HL-60 (cell line): ENCODE data around the gene NEDD8.

Source experiments
- DNase-seq, 2 experiments: peaks; one replicate each; pipeline ENCODE4 v3.0.0-alpha.2; 2010 to 2020; ENCODE audit warnings: low read depth in 1 of 2, low spot score in 1 of 2
- H3K27ac ChIP-seq: fragments of 250-450 bp; sonication (Bioruptor Pico); replicated peaks from 2 replicates; pipeline ENCODE4 v1.5.1; 2020; ENCODE audit warnings: mild to moderate bottlenecking, moderate library complexity
- H3K27me3 ChIP-seq: fragments of 250-450 bp; sonication (Bioruptor Pico); 2 replicates; pipeline ENCODE4 v1.5.1; 2021; ENCODE audit warnings: mild to moderate bottlenecking, moderate library complexity; ENCODE audit not compliant: insufficient read depth, poor library complexity, severe bottlenecking
- H3K4me3 ChIP-seq: replicated peaks from 2 replicates; pipeline ENCODE4 v1.5.1; 2011; ENCODE audit warnings: mild to moderate bottlenecking, control low read depth, low read length; ENCODE audit not compliant: insufficient read depth
- GABPA ChIP-seq: IDR thresholded peaks from 2 replicates; pipeline ENCODE4 v1.6.1; 2012; ENCODE audit warnings: low read depth
- POLR2AphosphoS5 ChIP-seq: IDR thresholded peaks from 2 replicates; pipeline ENCODE4 v1.6.1; 2012; ENCODE audit warnings: low read depth
- REST ChIP-seq: IDR thresholded peaks from 2 replicates; pipeline ENCODE4 v1.6.1; 2012; ENCODE audit warnings: low read depth; ENCODE audit not compliant: insufficient replicate concordance
- SPI1 ChIP-seq: IDR thresholded peaks from 2 replicates; pipeline ENCODE4 v1.6.1; 2012; ENCODE audit warnings: low read depth, mild to moderate bottlenecking, borderline replicate concordance
- TF ChIP-seq, protein P1 (sequence below): IDR thresholded peaks from one replicate; pipeline ENCODE4 v1.5.1; 2011; ENCODE audit warnings: low read length, control low read depth, inconsistent platforms; ENCODE audit not compliant: insufficient read depth

Gene NEDD8

GRCh38 chr14:24261969-24262327, 29.8 kb upstream of the NEDD8 start:
- no peak for DNase-seq
- TF ChIP-seq, protein P1, sequence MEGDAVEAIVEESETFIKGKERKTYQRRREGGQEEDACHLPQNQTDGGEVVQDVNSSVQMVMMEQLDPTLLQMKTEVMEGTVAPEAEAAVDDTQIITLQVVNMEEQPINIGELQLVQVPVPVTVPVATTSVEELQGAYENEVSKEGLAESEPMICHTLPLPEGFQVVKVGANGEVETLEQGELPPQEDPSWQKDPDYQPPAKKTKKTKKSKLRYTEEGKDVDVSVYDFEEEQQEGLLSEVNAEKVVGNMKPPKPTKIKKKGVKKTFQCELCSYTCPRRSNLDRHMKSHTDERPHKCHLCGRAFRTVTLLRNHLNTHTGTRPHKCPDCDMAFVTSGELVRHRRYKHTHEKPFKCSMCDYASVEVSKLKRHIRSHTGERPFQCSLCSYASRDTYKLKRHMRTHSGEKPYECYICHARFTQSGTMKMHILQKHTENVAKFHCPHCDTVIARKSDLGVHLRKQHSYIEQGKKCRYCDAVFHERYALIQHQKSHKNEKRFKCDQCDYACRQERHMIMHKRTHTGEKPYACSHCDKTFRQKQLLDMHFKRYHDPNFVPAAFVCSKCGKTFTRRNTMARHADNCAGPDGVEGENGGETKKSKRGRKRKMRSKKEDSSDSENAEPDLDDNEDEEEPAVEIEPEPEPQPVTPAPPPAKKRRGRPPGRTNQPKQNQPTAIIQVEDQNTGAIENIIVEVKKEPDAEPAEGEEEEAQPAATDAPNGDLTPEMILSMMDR: no peak
- H3K27ac ChIP-seq: no peak overlapping the region
- no peaks in the 10 kb centered on the region for H3K27me3 ChIP-seq
- H3K4me3 ChIP-seq: no peak overlapping the region

DNA sequence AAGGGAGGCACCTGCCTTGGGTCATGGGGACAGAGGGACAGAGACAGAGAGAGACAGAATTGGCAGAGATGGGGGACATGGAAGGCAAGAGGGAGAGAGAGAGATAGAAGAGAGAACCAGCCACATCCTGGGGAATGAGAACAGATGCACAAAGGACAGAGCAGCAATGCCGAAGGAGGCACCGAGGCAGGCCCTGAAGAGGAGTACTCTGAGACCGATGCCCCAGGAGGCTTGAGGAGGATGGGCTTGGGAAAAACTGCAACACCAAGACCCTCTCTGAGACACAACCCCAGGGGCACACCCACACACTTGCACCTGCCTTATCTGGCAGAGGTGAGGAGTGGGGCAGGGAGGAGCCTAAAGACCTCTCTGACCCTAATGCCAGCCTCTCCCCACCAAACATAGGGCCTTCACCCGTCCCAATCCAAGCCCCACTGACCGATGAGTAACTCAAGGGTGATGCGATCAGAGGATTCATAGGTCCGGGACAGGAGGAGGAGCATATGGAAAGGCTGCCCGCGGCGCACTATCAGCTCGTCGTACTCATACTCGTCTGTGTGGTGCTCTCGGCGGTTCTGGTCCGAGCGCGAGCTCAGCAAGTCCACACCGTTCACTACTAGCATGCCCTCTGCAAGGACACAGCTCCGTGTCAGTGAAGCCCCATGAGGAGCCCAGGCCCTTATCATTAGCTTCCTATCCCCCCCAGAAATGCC, 29.2 kb upstream of the NEDD8 start:
- H3K27ac ChIP-seq: no peak overlapping the region

GRCh38 chr14:24260780-24261157, 28.6 kb upstream of the NEDD8 start:
- Histone ChIP-seq H3K4me3 (no peak overlapping the region), H3K27ac (no peak overlapping the region), H3K27me3 (no peaks in the 10 kb centered on the region)
- TF ChIP-seq GABPA (no peak), POLR2AphosphoS5 (no peak), SPI1 (no peak), REST (no peak)
- TF ChIP-seq, protein P1: no peak
- no peak for DNase-seq

More for the DNA sequence above, 29.2 kb upstream of the NEDD8 start:
- DNase-seq: no peak
- no peaks in the 10 kb centered on the region for H3K27me3 ChIP-seq
- TF ChIP-seq SPI1 (no peak), POLR2AphosphoS5 (no peak), GABPA (no peak), REST (no peak)
- TF ChIP-seq, protein P1: no peak
- no peak overlapping the region for H3K4me3 ChIP-seq
